HepG2 (cell line): ENCODE data around the gene TEX14. TPM values are rescaled to one million over a fixed set of nuclear protein-coding genes. Genes with fewer than 3 reads are reported as not detected.

Source experiments
- ATF7-NPFF ChIP-seq: sonication (generic); formaldehyde crosslinking; IDR thresholded peaks from 2 replicates; pipeline ENCODE4 v1.8.1; 2023; ENCODE audit warnings: mild to moderate bottlenecking, low read depth, missing genetic modification reagents, moderate library complexity
- ATM ChIP-seq: fragments of 450-650 bp; IDR thresholded peaks from 2 replicates; pipeline ENCODE4 v1.7.1; 2017; ENCODE audit warnings: mild to moderate bottlenecking, borderline replicate concordance
- HIC2 ChIP-seq: sonication (generic); formaldehyde crosslinking; IDR thresholded peaks from 2 replicates; pipeline ENCODE4 v1.9.0; 2022; ENCODE audit warnings: low read depth, missing genetic modification reagents
- HNRNPH1 ChIP-seq: fragments of 200-400 bp; formaldehyde crosslinking; optimal IDR thresholded peaks from 2 replicates; pipeline ENCODE3; 2017; ENCODE audit warnings: mild to moderate bottlenecking, low read depth, low read length
- HOXD1 ChIP-seq: sonication (generic); formaldehyde crosslinking; IDR thresholded peaks from 2 replicates; pipeline ENCODE4 v1.5.0; 2020; ENCODE audit warnings: missing genetic modification reagents
- LCORL ChIP-seq, 2 experiments: fragments of 450-650 bp in 1 of 2; sonication (generic) in 1 of 2; formaldehyde crosslinking in 1 of 2; IDR thresholded peaks; 2 replicates each; pipeline versions ENCODE4 v1.5.0 to v1.6.1; 2017 to 2020; ENCODE audit warnings: antibody characterized with exemption in 1 of 2, missing genetic modification reagents in 1 of 2
- MED1 ChIP-seq: sonication (generic); formaldehyde crosslinking; IDR thresholded peaks from 2 replicates; pipeline ENCODE4 v1.4.0; 2020; ENCODE audit warnings: missing genetic modification reagents
- MTF2 ChIP-seq: sonication (generic); formaldehyde crosslinking; IDR thresholded peaks from 2 replicates; pipeline ENCODE4 v1.5.0; 2020; ENCODE audit warnings: missing genetic modification reagents, borderline replicate concordance
- MZF1 ChIP-seq: sonication (generic); formaldehyde crosslinking; IDR thresholded peaks from 2 replicates; pipeline ENCODE4 v1.8.1; 2023; ENCODE audit warnings: mild to moderate bottlenecking, missing genetic modification reagents, borderline replicate concordance
- RARA ChIP-seq: IDR thresholded peaks from 2 replicates; pipeline ENCODE4 v1.6.1; 2016; ENCODE audit warnings: missing genetic modification reagents, missing compliant biosample characterization
- SNRNP70 ChIP-seq: fragments of 200-400 bp; formaldehyde crosslinking; IDR thresholded peaks from 2 replicates; pipeline ENCODE4 v1.6.1; 2017; ENCODE audit warnings: mild to moderate bottlenecking, low read depth, low read length, moderate library complexity
- U2AF1 ChIP-seq: fragments of 200-400 bp; formaldehyde crosslinking; optimal IDR thresholded peaks from 2 replicates; pipeline ENCODE3; 2017; ENCODE audit warnings: mild to moderate bottlenecking, low read depth, low read length
- ZNF292 ChIP-seq: sonication (generic); formaldehyde crosslinking; IDR thresholded peaks from 2 replicates; pipeline ENCODE4 v1.8.1; 2022; ENCODE audit warnings: mild to moderate bottlenecking, low read depth, missing genetic modification reagents, borderline replicate concordance
- ZNF670 ChIP-seq: sonication (generic); formaldehyde crosslinking; IDR thresholded peaks from 2 replicates; pipeline ENCODE4 v1.8.0; 2022; ENCODE audit warnings: mild to moderate bottlenecking, missing genetic modification reagents, borderline replicate concordance
- ZNF782 ChIP-seq: sonication (generic); formaldehyde crosslinking; IDR thresholded peaks from 2 replicates; pipeline ENCODE4 v1.4.0; 2020; ENCODE audit warnings: missing genetic modification reagents, mild to moderate bottlenecking, borderline replicate concordance
- ZNF891 ChIP-seq: sonication (generic); formaldehyde crosslinking; IDR thresholded peaks from 2 replicates; pipeline ENCODE4 v1.5.0; 2020; ENCODE audit warnings: mild to moderate bottlenecking, missing genetic modification reagents
- polyA plus RNA-seq, 8 experiments: library from polyadenylated mRNA; depleted of rRNA in 3 of 8; stranded (reverse) in 7 of 8; unstranded in 1 of 8; fragments of >200 nt; fragmentation: Illumina TruSeq in 4 of 8; extraction: Trizol in 4 of 8; gene quantifications; 2 replicates each; pipeline versions ENCODE4 v1.2.1 to v1.2.3, GENCODE V29; 2011 to 2016; ENCODE audit warnings: low read depth in 4 of 8, missing spikeins in 1 of 8, mixed read lengths in 1 of 8; ENCODE audit not compliant: insufficient read depth in 1 of 8
- total RNA-seq, 5 experiments: library from RNA; depleted of rRNA; stranded (reverse); fragments of >200 nt; fragmentation: Illumina TruSeq; extraction: Trizol; gene quantifications; 2 replicates each; pipeline ENCODE4 v1.2.3, GENCODE V29; 2016; ENCODE audit warnings: low read depth in 1 of 5
- TF ChIP-seq, protein P1 (sequence below): sonication (generic); formaldehyde crosslinking; IDR thresholded peaks from 2 replicates; pipeline ENCODE4 v1.4.0; 2020; ENCODE audit warnings: missing genetic modification reagents
- TF ChIP-seq, protein P2 (sequence below): sonication (generic); formaldehyde crosslinking; IDR thresholded peaks from 2 replicates; pipeline ENCODE4 v1.4.0; 2020; ENCODE audit warnings: missing genetic modification reagents
- TF ChIP-seq, protein P3 (sequence below): sonication (generic); formaldehyde crosslinking; conservative IDR thresholded peaks from 2 replicates; pipeline ENCODE4 v1.8.0; 2022; ENCODE audit warnings: missing genetic modification reagents

Gene TEX14
- total and polyA plus RNA-seq, 2 of the 13 experiments (the other 11 are each of a cell fraction or from before 2014, with no cell fraction given) = 0.04 to 0.07 TPM

DNA sequence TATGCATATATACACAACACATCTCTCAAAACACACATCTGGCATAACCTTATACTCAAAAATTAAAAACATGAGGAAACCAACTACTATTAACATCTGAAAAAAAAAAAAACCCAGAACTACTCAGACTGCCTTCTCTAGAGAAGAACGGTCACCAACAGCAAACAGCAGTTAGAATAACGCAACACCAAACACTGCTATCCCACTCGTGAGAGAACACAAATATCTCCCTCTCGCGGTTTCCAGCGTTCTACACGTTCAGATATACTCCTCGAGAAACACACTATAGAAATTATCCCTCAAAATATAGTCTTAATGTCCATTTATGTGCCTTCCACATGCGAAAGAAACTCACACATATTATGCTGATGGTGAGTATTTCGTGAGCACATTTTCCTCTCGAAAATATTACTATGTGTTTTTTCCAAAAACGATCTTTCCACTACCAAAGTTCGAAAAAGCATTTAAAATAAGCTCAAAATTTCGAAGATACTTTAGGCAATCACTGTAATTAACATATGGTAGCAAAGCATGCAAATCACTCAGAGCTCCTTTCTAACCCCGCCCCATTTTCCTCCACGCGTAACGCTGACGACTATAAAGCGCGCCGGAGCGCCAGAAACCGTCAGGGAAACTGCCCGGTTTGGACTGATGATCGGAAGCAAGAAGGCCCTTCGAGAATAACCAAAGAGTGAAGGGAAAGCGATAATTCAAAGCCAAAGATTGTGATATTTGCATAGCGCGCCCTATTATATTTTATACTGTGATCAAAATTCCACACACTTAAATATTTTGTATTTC is 60.1 kb downstream of the TEX14 start (continued):
- no peak for TF ChIP-seq SNRNP70
- TF ChIP-seq MTF2 (CRISPR knock-in tag) = no peak
- TF ChIP-seq ZNF670 (CRISPR knock-in tag) = no peak; the same call in 1 of the 2 replicates
- peak; percentile 95 for TF ChIP-seq ATF7-NPFF (CRISPR knock-in tag)
- TF ChIP-seq, protein P1, sequence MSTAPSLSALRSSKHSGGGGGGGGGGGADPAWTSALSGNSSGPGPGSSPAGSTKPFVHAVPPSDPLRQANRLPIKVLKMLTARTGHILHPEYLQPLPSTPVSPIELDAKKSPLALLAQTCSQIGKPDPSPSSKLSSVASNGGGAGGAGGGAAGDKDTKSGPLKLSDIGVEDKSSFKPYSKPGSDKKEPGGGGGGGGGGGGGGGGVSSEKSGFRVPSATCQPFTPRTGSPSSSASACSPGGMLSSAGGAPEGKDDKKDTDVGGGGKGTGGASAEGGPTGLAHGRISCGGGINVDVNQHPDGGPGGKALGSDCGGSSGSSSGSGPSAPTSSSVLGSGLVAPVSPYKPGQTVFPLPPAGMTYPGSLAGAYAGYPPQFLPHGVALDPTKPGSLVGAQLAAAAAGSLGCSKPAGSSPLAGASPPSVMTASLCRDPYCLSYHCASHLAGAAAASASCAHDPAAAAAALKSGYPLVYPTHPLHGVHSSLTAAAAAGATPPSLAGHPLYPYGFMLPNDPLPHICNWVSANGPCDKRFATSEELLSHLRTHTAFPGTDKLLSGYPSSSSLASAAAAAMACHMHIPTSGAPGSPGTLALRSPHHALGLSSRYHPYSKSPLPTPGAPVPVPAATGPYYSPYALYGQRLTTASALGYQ (CRISPR knock-in tag) = peak; percentile 94
- peak; percentile 58; the same call in 1 of the 2 replicates for TF ChIP-seq RARA (CRISPR knock-in tag)
- TF ChIP-seq LCORL (IDR thresholded peaks at IDR 0.05) = peak; percentile 73
- TF ChIP-seq LCORL (CRISPR knock-in tag; IDR thresholded peaks at IDR 0.05) = no peak
- TF ChIP-seq ZNF292 (CRISPR knock-in tag) = no peak
- TF ChIP-seq, protein P2, sequence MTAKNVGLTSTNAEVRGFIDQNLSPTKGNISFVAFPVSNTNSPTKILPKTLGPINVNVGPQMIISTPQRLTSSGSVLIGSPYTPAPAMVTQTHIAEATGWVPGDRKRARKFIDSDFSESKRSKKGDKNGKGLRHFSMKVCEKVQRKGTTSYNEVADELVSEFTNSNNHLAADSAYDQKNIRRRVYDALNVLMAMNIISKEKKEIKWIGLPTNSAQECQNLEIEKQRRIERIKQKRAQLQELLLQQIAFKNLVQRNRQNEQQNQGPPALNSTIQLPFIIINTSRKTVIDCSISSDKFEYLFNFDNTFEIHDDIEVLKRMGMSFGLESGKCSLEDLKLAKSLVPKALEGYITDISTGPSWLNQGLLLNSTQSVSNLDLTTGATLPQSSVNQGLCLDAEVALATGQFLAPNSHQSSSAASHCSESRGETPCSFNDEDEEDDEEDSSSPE = peak; percentile 78
- TF ChIP-seq ATM = no peak
- peak; percentile 35; the same call in 1 of the 2 replicates for TF ChIP-seq ZNF782 (CRISPR knock-in tag)
- no peak for TF ChIP-seq HNRNPH1
- peak; percentile 34 for TF ChIP-seq U2AF1
- TF ChIP-seq, protein P3, sequence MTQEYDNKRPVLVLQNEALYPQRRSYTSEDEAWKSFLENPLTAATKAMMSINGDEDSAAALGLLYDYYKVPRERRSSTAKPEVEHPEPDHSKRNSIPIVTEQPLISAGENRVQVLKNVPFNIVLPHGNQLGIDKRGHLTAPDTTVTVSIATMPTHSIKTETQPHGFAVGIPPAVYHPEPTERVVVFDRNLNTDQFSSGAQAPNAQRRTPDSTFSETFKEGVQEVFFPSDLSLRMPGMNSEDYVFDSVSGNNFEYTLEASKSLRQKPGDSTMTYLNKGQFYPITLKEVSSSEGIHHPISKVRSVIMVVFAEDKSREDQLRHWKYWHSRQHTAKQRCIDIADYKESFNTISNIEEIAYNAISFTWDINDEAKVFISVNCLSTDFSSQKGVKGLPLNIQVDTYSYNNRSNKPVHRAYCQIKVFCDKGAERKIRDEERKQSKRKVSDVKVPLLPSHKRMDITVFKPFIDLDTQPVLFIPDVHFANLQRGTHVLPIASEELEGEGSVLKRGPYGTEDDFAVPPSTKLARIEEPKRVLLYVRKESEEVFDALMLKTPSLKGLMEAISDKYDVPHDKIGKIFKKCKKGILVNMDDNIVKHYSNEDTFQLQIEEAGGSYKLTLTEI (CRISPR knock-in tag) = peak; percentile 81; the same call in 1 of the 2 replicates
- TF ChIP-seq HOXD1 (CRISPR knock-in tag) = peak; percentile 92
- no peak for TF ChIP-seq HIC2 (CRISPR knock-in tag)
- TF ChIP-seq MED1 (CRISPR knock-in tag) = peak; percentile 99
- no peak for TF ChIP-seq MZF1 (CRISPR knock-in tag)
- no peak for TF ChIP-seq ZNF891 (CRISPR knock-in tag)
